ENCODE measurements around the gene RUVBL2.
"Not testable (repeated sequence)": the region's sequence is repeated elsewhere in the genome, so short reads cannot be mapped to it uniquely, and the experiment has no call there.

The RUVBL2 gene

DNA sequence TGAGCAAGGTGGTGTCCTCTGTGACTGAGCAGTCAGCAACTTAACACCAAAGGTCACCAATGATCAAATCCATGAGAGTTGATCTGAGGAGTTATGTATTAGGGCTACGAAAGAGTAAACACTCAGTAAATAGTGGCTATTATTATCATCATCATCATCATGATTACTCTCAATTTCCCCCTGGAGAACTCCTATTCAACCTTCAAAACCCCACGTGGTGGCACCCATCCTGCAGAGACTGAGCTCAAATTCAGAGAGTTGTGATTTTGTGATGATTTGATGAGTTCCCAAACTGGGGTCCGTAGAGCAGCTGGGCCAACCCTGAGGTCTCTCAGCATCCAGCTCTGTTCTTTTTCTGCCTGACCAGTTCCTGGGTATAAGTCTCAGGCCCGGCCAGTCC is 56.1 kb downstream of the RUVBL2 start:
- not testable (repeated sequence) for DNase-seq (ENCODE audit: low spot score)

GRCh38 chr19:49050376-49051033 is 56.8 kb downstream of the RUVBL2 start:
- not testable (repeated sequence) for DNase-seq (ENCODE audit: low spot score)

- peak; percentile 91 for DNase-seq (ENCODE audit: low spot score)
These were observed 62.6 kb downstream of the RUVBL2 start for GRCh38 chr19:49056101-49056901.

DNA sequence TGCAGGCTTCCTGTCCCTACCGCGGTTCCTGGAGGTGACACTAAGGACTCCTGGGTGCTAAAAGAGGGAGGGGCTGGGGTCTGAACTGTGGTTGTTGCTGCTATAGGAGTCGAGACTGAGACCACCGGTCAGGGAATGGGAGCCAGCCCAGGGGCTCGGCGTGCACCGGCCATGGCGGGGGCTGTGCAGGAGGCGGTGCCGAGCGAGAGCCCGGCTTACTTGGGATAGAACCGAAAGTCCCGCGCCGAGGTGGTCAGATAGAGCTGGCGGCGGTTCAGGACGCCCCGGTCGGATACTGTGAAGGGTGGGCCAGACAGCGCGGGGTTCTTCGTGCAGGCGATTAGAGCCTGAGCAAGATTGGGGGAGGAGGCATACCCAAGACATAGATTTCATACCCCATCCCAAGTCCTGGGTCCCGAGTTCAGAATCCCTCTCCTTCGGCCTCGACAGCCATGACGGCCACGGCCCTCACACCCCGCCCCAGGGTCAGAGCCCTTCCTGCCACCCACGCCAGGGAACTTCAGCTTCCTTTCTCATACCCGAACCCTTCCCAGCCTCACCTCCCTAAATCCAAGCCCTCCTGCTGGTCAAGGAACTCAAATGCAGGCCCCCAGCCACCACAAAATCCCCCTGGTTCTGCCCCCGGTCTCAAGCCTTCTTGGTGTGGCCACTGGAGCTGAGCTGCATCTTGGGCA is 63.4 kb downstream of the RUVBL2 start:
- peak; percentile 2 for DNase-seq (ENCODE audit: low spot score)

GRCh38 chr19:49057636-49058234 is 64.0 kb downstream of the RUVBL2 start, which contains the start of gene CGB7:
TSS of gene CGB7 (minus strand) at chr19:49057749. CDS start at chr19:49055375, 2,374 bp downstream.
- peak; percentile 87 for DNase-seq (ENCODE audit: low spot score)

DNA sequence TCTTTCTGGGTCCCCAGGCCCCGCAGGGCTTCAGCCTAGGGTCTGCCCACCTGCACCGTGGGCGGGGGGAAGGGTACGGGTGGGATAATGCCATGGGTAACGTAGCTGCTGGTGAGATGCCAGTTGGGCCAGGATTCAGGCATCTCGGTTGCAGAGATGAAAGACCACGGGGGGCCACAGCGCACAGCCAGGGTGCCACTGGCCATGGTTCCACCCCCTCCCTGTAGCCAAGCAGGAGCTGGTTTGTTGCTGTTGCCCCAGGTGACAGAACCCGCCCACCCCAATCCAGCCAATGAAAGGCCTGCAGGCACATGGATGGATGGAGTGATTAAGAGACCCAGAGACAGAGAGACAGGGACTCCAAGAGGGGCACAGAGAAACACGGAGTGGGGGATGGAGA is 64.9 kb downstream of the RUVBL2 start:
- peak; percentile 56 for DNase-seq (ENCODE audit: low spot score)

GRCh38 chr19:49059053-49059452 is 65.4 kb downstream of the RUVBL2 start:
- DNase-seq (ENCODE audit: low spot score), result peak; percentile 1

DNA sequence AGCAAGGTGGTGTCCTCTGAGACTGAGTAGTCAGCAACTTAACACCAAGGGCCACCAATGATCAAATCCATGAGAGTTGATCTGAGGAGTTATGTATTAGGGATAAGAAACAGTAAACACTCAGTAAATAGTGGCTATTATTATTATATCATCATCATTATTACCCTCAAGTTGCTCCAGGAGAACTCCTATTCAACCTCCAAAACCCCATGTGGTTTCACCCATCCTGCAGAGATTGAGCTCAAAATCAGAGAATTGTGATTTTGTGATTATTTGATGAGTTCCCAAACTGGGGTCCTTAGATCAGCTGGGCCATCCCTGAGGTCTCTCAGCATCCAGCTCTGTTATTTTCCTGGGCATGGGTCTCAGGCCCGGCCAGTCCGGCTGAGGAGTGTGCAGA is 67.3 kb downstream of the RUVBL2 start:
- no peak for DNase-seq (ENCODE audit: low spot score)

DNA sequence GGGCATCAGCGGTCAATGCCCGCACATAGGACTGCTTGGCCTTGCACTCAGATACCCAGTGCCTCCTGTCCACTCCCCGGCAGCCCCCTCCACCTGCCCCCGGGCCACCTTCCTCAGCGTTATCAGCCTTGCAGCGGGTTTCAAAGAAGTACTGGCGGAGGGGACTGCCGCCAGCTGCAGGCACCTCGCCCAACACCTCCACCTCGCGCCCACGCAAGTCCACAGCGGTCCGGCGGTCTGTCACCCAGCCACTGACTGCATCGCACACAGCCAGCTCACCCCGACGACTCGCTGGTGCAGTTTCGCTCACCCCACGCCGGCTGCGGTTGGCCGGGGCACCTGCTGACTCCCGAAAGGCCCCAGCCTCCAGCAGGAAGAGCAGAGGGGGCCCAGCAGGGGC is 67.8 kb downstream of the RUVBL2 start:
- DNase-seq (ENCODE audit: low spot score), result peak; percentile 4

GRCh38 chr19:49064029-49064629 is 70.4 kb downstream of the RUVBL2 start:
- peak; percentile 25 for DNase-seq (ENCODE audit: low spot score)

DNA sequence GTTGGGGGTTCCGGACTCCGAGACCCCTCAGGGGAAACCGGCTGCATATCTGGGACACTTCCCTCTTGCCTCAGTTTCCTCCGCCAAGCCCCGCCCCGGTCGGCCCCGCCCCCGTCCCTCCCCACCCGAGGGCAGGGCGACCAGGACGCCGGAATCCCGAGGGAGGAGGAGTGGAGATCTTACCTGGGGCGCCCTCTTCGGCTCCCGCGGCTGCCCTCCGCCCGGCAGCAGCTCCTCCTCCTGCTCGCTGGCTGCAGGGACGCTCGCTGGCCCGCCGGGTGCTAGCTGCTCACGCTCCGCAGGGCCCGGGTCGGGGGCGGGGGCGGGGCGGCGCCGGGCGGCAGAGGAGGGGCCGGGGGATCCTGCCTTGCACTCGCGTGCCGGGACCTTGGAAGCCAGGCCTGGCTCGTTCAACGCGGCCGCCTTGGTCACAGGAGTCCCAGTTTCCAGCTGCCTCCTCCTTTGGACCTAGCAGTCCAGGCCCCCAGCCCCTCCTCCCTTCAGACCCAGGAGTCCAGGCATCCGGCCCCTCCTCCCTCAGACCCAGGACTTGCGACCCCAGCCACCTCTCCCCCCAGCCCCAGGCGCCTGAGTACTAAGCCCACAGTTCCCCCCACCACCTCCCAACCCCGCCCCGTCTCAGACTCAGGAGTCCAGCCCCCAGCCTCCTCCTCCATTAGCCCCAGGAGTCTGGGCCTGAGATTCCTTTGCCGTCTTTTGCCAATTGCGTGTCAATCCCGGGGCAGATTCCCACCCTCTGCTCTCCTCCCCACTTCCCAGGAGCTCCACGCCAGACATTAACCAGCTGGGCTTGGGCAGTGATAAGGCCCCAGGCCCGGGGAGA is 71.3 kb downstream of the RUVBL2 start, which contains the start of gene NTF4:
Gene NTF4 (minus strand): TSS at position 51 of the 844 bp plus-strand sequence. CDS start 2,821 bp downstream, outside the sequence.
- DNase-seq (ENCODE audit: low spot score), result peak; percentile 90
